Testis (tissue), 3 donors: Measurements from ENCODE around the gene ENTREP1. TPM values are rescaled to one million over a fixed set of nuclear protein-coding genes. Genes with fewer than 3 reads are reported as not detected.
"Not testable (repeated sequence)": the region's sequence is repeated elsewhere in the genome, so short reads cannot be mapped to it uniquely, and the experiment has no call there.

Experiments
- DNase-seq: peaks from one replicate; pipeline ENCODE4 v3.0.0-alpha.2; 2019
- H3K27ac ChIP-seq, 2 donors: fragments of 200-600 bp; sonication (generic); one replicate each; pipeline ENCODE4 v1.5.1; 2019
- H3K27me3 ChIP-seq: fragments of 200-600 bp; sonication (generic); one replicate; pipeline ENCODE4 v1.5.1; 2019
- H3K36me3 ChIP-seq: fragments of 200-600 bp; sonication (generic); one replicate; pipeline ENCODE4 v1.5.1; 2017; ENCODE audit warnings: low read depth; ENCODE audit errors: missing control alignments
- H3K4me1 ChIP-seq: fragments of 200-600 bp; sonication (generic); one replicate; pipeline ENCODE4 v1.5.1; 2019
- H3K4me3 ChIP-seq, 2 donors: fragments of 200-600 bp; sonication (generic); one replicate each; pipeline ENCODE4 v1.5.1; 2017 to 2019
- H3K9me3 ChIP-seq: fragments of 200-600 bp; sonication (generic); one replicate; pipeline ENCODE4 v1.5.1; 2017
- POLR2A ChIP-seq: fragments of 450-650 bp; IDR thresholded peaks from one replicate; pipeline ENCODE4 v1.6.1; 2017; ENCODE audit warnings: antibody characterized with exemption, mild to moderate bottlenecking, moderate library complexity
- WGBS, 2 donors: methylation state at CpG; one replicate each; pipeline ENCODE4 v1.1.5; 2018; 5-methylcytosine and 5-hydroxymethylcytosine counted together
- intact Hi-C: fragments of 100-400 bp; cut with DNase I; formaldehyde crosslinking; loops from one replicate; pipeline ENCODE4 v1.15.1; 2023; ENCODE audit warnings: low total_unique reads
- polyA plus RNA-seq: library from polyadenylated mRNA; stranded (reverse); fragments of 350-450 nt; fragmentation: Illumina TruSeq; extraction: RNeasy Lipid Tissue Mini Kit (QIAGEN cat#74804); gene quantifications from one replicate; pipeline ENCODE4 v1.2.3, GENCODE V29; 2014; ENCODE audit warnings: low read depth, low replicate concordance; ENCODE audit not compliant: insufficient read depth
- total RNA-seq, 2 donors: library from RNA; depleted of rRNA; stranded (reverse); fragments of >200 nt; gene quantifications; one replicate each; pipeline ENCODE4 v1.2.3, GENCODE V29; 2016
- TF ChIP-seq, protein P1 (sequence below), 3 experiments: fragments of 450-650 bp in 2 of 3; fragments of 200-600 bp in 1 of 3; sonication (generic) in 1 of 3; IDR thresholded peaks; one replicate each; pipeline ENCODE4 v1.5.1; 2016 to 2019; ENCODE audit warnings: antibody characterized with exemption in 3 of 3, mild to moderate bottlenecking in 2 of 3, moderate library complexity in 1 of 3

ENTREP1 gene
- total and polyA plus RNA-seq, 3 donors from 2014 or later, result 5.2 to 7.9 (median 5.9) TPM

DNA sequence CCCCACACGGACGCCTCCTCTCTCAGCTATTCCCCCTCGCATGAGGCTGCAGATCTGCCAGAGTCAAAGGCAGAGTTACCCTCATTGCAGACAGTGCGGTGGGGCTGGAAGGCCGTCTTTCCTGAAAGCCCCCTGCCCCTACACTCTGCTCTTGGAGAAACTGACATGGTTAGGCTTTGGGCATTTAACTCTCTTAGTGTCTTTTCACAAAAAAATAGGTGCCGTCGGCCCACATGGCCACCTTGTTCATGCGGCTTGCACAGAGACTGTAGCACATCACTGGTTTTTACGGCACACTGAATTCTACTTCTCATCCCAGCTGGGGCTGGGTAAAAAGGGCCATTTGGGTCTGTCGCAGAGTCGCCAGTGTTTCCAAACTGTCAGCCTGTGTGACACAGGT lies 107.6 kb downstream of the ENTREP1 start:
- WGBS, 2 donors, result 86 to 91% methylated on average over 11 of the region's 11 CpGs

DNA sequence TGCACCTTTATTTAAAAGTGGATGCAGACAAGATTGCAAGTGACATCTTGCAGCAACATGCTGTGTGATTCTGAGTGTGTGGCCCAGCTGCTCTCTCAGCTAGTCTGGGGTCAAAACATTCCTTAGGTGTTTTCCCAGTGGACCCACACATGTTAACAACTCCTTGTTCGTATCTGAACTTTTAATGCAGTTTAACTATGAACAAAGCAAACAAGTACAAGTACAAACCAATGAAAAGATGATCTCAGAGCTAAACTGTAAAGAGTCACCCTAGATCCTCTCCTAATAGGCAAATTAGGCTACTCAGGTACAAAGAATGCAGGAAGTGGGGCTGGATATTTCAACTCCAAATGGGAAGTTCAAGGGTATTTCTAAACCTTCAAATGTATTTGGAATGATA lies 108.4 kb downstream of the ENTREP1 start:
- intact Hi-C loops, result no loop called here
- Histone ChIP-seq H3K4me1 (no peaks in the 10 kb centered on the region), H3K36me3 (no peaks in the 10 kb centered on the region), H3K9me3 (no peaks in the 10 kb centered on the region), H3K27me3 (no peaks in the 10 kb centered on the region), H3K4me3 (no peak overlapping the region), H3K27ac (no peak overlapping the region)
- TF ChIP-seq, protein P1, sequence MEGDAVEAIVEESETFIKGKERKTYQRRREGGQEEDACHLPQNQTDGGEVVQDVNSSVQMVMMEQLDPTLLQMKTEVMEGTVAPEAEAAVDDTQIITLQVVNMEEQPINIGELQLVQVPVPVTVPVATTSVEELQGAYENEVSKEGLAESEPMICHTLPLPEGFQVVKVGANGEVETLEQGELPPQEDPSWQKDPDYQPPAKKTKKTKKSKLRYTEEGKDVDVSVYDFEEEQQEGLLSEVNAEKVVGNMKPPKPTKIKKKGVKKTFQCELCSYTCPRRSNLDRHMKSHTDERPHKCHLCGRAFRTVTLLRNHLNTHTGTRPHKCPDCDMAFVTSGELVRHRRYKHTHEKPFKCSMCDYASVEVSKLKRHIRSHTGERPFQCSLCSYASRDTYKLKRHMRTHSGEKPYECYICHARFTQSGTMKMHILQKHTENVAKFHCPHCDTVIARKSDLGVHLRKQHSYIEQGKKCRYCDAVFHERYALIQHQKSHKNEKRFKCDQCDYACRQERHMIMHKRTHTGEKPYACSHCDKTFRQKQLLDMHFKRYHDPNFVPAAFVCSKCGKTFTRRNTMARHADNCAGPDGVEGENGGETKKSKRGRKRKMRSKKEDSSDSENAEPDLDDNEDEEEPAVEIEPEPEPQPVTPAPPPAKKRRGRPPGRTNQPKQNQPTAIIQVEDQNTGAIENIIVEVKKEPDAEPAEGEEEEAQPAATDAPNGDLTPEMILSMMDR (IDR thresholded peaks at IDR 0.05), result no peak
- no peak for TF ChIP-seq POLR2A
- no peak for DNase-seq
- WGBS, 2 donors, result 35 to 46% methylated on average over 1 of the region's 1 CpG

More for the DNA sequence above, 107.6 kb downstream of the ENTREP1 start:
- H3K9me3 ChIP-seq, result no peaks in the 10 kb centered on the region
- no peak for TF ChIP-seq POLR2A
- TF ChIP-seq, protein P1 (IDR thresholded peaks at IDR 0.05), result no peak
- no peak overlapping the region for H3K27ac ChIP-seq
- H3K4me3 ChIP-seq, result no peak overlapping the region
- intact Hi-C loops, result no loop called here
- DNase-seq, result no peak
- no peaks in the 10 kb centered on the region for H3K36me3 ChIP-seq
- H3K27me3 ChIP-seq, result no peaks in the 10 kb centered on the region
- H3K4me1 ChIP-seq, result no peaks in the 10 kb centered on the region

DNA sequence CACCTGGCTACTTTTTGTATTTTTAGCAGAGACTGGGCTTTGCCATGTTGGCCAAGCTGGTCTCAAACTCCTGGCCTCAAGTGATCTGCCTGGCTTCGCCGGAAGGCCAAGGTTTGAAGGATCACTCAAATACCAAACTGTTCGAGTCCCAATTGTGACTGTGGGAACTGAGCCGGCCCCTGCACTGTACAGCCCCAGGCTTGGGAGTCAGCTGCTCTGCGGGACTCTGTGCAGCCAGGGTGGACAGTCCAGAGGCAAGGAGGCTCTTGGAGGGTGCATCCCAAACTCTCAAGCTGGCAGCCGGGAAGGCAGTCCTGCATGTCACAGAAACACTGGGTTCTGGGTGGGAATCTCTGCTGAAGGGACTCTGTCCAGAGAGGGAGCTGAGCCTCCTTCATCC lies 109.0 kb downstream of the ENTREP1 start:
- Histone ChIP-seq H3K27ac (no peak overlapping the region), H3K9me3 (no peaks in the 10 kb centered on the region), H3K4me1 (no peaks in the 10 kb centered on the region), H3K4me3 (no peak overlapping the region), H3K27me3 (no peaks in the 10 kb centered on the region), H3K36me3 (no peaks in the 10 kb centered on the region)
- TF ChIP-seq POLR2A, result no peak
- TF ChIP-seq, protein P1 (IDR thresholded peaks at IDR 0.05), result no peak
- no peak for DNase-seq
- intact Hi-C loops, result no loop called here
- 90 to 100% methylated on average over 4 to 6 of the region's 6 CpGs for WGBS, 2 donors

DNA sequence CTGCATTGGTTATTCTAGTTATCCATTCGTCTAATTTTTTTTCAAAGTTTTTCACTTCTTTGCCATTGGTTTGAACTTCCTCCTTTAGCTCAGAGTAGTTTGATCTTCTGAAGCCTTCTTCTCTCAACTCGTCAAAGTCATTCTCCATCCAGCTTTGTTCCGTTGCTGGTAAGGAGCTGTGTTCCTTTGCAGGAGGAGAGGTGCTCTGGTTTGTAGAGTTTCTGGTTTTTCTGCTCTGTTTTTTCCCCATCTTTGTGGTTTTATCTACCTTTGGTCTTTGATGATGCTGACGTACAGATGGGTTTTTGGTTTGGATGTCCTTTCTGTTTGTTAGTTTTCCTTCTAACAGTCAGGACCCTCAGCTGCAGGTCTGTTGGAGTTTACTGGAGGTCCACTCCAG lies 114.6 kb downstream of the ENTREP1 start:
- H3K36me3 ChIP-seq, H3K9me3 ChIP-seq, H3K4me1 ChIP-seq, H3K27ac ChIP-seq, H3K4me3 ChIP-seq, DNase-seq, H3K27me3 ChIP-seq, intact Hi-C loops: not testable (repeated sequence)
- 91 to 94% methylated on average over 4 of the region's 4 CpGs for WGBS, 2 donors

DNA sequence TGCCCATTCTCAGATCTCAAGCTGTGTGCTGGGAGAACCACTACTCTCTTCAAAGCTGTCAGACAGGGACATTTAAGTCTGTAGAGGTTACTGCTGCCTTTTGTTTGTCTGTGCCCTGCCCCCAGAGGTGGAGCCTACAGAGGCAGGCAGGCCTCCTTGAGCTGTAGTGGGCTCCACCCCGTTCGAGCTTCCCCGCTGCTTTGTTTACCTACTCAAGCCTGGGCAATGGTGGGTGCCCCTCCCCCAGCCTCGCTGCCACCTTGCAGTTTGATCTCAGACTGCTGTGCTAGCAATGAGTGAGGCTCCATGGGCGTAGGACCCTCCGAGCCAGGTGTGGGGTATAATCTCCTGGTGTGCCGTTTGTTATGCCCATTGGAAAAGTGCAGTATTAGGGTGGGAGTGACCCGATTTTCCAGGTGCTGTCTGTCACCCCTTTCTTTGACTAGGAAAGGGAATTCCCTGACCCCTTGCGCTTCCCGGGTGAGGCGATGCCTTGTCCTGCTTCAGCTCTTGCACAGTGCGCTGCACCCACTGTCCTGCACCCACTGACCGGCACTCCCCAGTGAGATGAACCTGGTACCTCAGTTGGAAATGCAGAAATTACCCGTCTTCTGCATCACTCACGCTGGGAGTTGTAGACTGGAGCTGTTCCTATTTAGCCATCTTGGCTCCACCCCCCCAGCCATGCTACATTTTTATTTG lies 115.4 kb downstream of the ENTREP1 start:
- H3K27me3 ChIP-seq, H3K36me3 ChIP-seq, intact Hi-C loops, H3K4me1 ChIP-seq, H3K9me3 ChIP-seq, H3K27ac ChIP-seq, H3K4me3 ChIP-seq, DNase-seq: not testable (repeated sequence)
- 93 to 96% methylated on average over 12 to 15 of the region's 15 CpGs for WGBS, 2 donors

Other genes with a start within 250 kb of the ENTREP1 start
- 100 to 1,000 TPM; 148 to 168 TPM for gene TJP2, start 150.9 kb upstream of the ENTREP1 start, total RNA-seq
- gene TJP2, start 150.9 kb upstream of the ENTREP1 start, polyA plus RNA-seq, result 108 TPM